H9 (cell line): ENCODE results near the gene VASP. TPM values are rescaled to one million over a fixed set of nuclear protein-coding genes. Genes with fewer than 3 reads are reported as not detected.

Experiments
- DNase-seq: peaks from one replicate; pipeline ENCODE4 v3.0.0-alpha.2; 2017
- H2AFZ ChIP-seq: one replicate; pipeline ENCODE4 v1.6.1; 2013; ENCODE audit warnings: mild to moderate bottlenecking, low read length, control low read depth, moderate library complexity
- H2AK5ac ChIP-seq: 2 replicates; pipeline ENCODE4 v1.6.1; 2013; ENCODE audit warnings: low read length, control low read depth, mixed read lengths; ENCODE audit not compliant: insufficient read length
- H2BK120ac ChIP-seq: one replicate; pipeline ENCODE4 v1.6.1; 2013; ENCODE audit warnings: low read depth, mild to moderate bottlenecking, low read length, control low read depth, inconsistent platforms; ENCODE audit not compliant: poor library complexity, severe bottlenecking
- H2BK12ac ChIP-seq: 2 replicates; pipeline ENCODE4 v1.6.1; 2013; ENCODE audit warnings: low read length, control low read depth, mixed read lengths, low read depth; ENCODE audit not compliant: insufficient read length
- H2BK15ac ChIP-seq: 2 replicates; pipeline ENCODE4 v1.6.1; 2013; ENCODE audit warnings: low read depth, low read length, control low read depth
- H2BK20ac ChIP-seq: one replicate; pipeline ENCODE4 v1.6.1; 2013; ENCODE audit warnings: low read depth, mild to moderate bottlenecking, low read length, control low read depth, inconsistent platforms; ENCODE audit not compliant: poor library complexity, severe bottlenecking
- H2BK5ac ChIP-seq: 2 replicates; pipeline ENCODE4 v1.6.1; 2013; ENCODE audit warnings: low read length, control low read depth, mixed read lengths; ENCODE audit not compliant: insufficient read length
- H3K14ac ChIP-seq: 2 replicates; pipeline ENCODE4 v1.6.1; 2013; ENCODE audit warnings: low read length, control low read depth; ENCODE audit not compliant: insufficient read depth
- H3K18ac ChIP-seq: 2 replicates; pipeline ENCODE4 v1.6.1; 2013; ENCODE audit warnings: low read depth, mild to moderate bottlenecking, mixed read lengths, low read length, control low read depth; ENCODE audit not compliant: insufficient read length
- H3K23ac ChIP-seq: 2 replicates; pipeline ENCODE4 v1.6.1; 2013; ENCODE audit warnings: low read length, control low read depth, mixed read lengths, low read depth; ENCODE audit not compliant: insufficient read length
- H3K23me2 ChIP-seq: 2 replicates; pipeline ENCODE4 v1.6.1; 2013; ENCODE audit warnings: low read depth, mild to moderate bottlenecking, mixed read lengths, low read length, control low read depth; ENCODE audit not compliant: insufficient read length, poor library complexity, severe bottlenecking
- H3K27ac ChIP-seq: 2 replicates; pipeline ENCODE4 v1.5.1; 2013; ENCODE audit warnings: low read length, control low read depth, mixed read lengths, low read depth; ENCODE audit not compliant: insufficient read length
- H3K27me3 ChIP-seq: 2 replicates; pipeline ENCODE4 v1.6.1; 2013; ENCODE audit warnings: low read length, control low read depth, inconsistent platforms; ENCODE audit not compliant: insufficient read depth
- H3K4ac ChIP-seq: 2 replicates; pipeline ENCODE4 v1.6.1; 2013; ENCODE audit warnings: low read depth, mild to moderate bottlenecking, control low read depth, inconsistent platforms, low read length, moderate library complexity
- H3K4me1 ChIP-seq: 2 replicates; pipeline ENCODE4 v1.6.1; 2013; ENCODE audit warnings: low read length, control low read depth, inconsistent platforms; ENCODE audit not compliant: insufficient read depth
- H3K4me2 ChIP-seq: 2 replicates; pipeline ENCODE4 v1.6.1; 2013; ENCODE audit warnings: low read length, control low read depth, mixed read lengths; ENCODE audit not compliant: insufficient read length, insufficient read depth
- H3K56ac ChIP-seq: 2 replicates; pipeline ENCODE4 v1.6.1; 2013; ENCODE audit warnings: low read depth, mild to moderate bottlenecking, mixed read lengths, low read length, control low read depth; ENCODE audit not compliant: insufficient read length
- H3K79me1 ChIP-seq: 2 replicates; pipeline ENCODE4 v1.6.1; 2013; ENCODE audit warnings: low read depth, mild to moderate bottlenecking, moderate library complexity, low read length, control low read depth, inconsistent platforms; ENCODE audit not compliant: insufficient read depth, poor library complexity, severe bottlenecking
- H3K79me2 ChIP-seq: 2 replicates; pipeline ENCODE4 v1.6.1; 2013; ENCODE audit warnings: low read length, control low read depth, inconsistent platforms; ENCODE audit not compliant: insufficient read depth
- H3K9ac ChIP-seq: 2 replicates; pipeline ENCODE4 v1.6.1; 2013; ENCODE audit warnings: low read length, control low read depth, mixed read lengths; ENCODE audit not compliant: insufficient read length; ENCODE audit errors: extremely low read depth
- H3K9me3 ChIP-seq: one replicate; pipeline ENCODE4 v1.6.1; 2013; ENCODE audit warnings: low read depth, low read length, inconsistent platforms; ENCODE audit not compliant: control insufficient read depth
- H3T11ph ChIP-seq: one replicate; pipeline ENCODE4 v1.6.1; 2013; ENCODE audit warnings: mild to moderate bottlenecking, low read length, control low read depth, inconsistent platforms
- H4K20me1 ChIP-seq: one replicate; pipeline ENCODE4 v1.6.1; 2013; ENCODE audit not compliant: control insufficient read depth, insufficient read length, insufficient read depth
- H4K5ac ChIP-seq: 2 replicates; pipeline ENCODE4 v1.6.1; 2013; ENCODE audit warnings: low read depth, mild to moderate bottlenecking, mixed read lengths, low read length, control low read depth; ENCODE audit not compliant: insufficient read length
- H4K8ac ChIP-seq: replicated peaks from 2 replicates; pipeline ENCODE4 v1.6.1; 2013; ENCODE audit warnings: low read length, control low read depth, mixed read lengths, low read depth; ENCODE audit not compliant: insufficient read length
- H4K91ac ChIP-seq: 2 replicates; pipeline ENCODE4 v1.6.1; 2013; ENCODE audit warnings: low read depth, mild to moderate bottlenecking, moderate library complexity, mixed read lengths, low read length, control low read depth; ENCODE audit not compliant: insufficient read length
- H3K27ac Mint-ChIP-seq, 3 experiments: 2 replicates in 2 of 3; 3 replicates in 1 of 3; pipeline ENCODE4 v1.8.0; 2020 to 2021; ENCODE audit warnings: mixed read lengths in 3 of 3, mild to moderate bottlenecking in 1 of 3, moderate library complexity in 1 of 3
- H3K27me3 Mint-ChIP-seq: 2 replicates; pipeline ENCODE4 v1.8.0; 2021; ENCODE audit warnings: low read depth, mild to moderate bottlenecking, moderate library complexity, mixed read lengths
- H3K36me3 Mint-ChIP-seq, 3 experiments: 2 replicates in 2 of 3; 3 replicates in 1 of 3; pipeline ENCODE4 v1.8.0; 2020 to 2021; ENCODE audit warnings: low read depth in 3 of 3, mixed read lengths in 3 of 3; ENCODE audit not compliant: insufficient read depth in 1 of 3
- H3K4me1 Mint-ChIP-seq, 2 experiments: 2 replicates each; pipeline ENCODE4 v1.8.0; 2020; ENCODE audit warnings: mixed read lengths in 2 of 2
- H3K4me3 Mint-ChIP-seq, 2 experiments: 2 replicates in 1 of 2; 3 replicates in 1 of 2; pipeline ENCODE4 v1.8.0; 2020 to 2021; ENCODE audit warnings: mild to moderate bottlenecking in 2 of 2, mixed read lengths in 2 of 2, moderate library complexity in 1 of 2
- H3K9me3 Mint-ChIP-seq, 2 experiments: 2 replicates in 1 of 2; 3 replicates in 1 of 2; pipeline ENCODE4 v1.8.0; 2020; ENCODE audit warnings: mild to moderate bottlenecking in 2 of 2, mixed read lengths in 2 of 2, moderate library complexity in 1 of 2
- CTCF ChIP-seq: fragments of 200-600 bp; sonication (generic); conservative IDR thresholded peaks from 3 replicates; pipeline ENCODE4 v1.8.0; 2021; ENCODE audit warnings: antibody characterized with exemption, mild to moderate bottlenecking
- WGBS: extraction: QIAGEN DNeasy Blood & Tissue Kit; methylation state at CpG from one replicate; pipeline ENCODE4 v1.1.7; 2013; ENCODE audit warnings: missing lambda C conversion rate, low lambda C conversion rate, mixed read lengths; ENCODE audit not compliant: insufficient read length; ENCODE audit errors: extremely low coverage; 5-methylcytosine and 5-hydroxymethylcytosine counted together
- total RNA-seq: library from RNA; stranded (reverse); gene quantifications from 2 replicates; pipeline ENCODE4 v1.2.1, GENCODE V29; 2021

VASP gene
- total RNA-seq, 1 experiment from 2014 or later, result 157 TPM

GRCh38 chr19:45502111-45502510 is 5.2 kb upstream of the VASP start:
- no peak overlapping the region for H4K5ac ChIP-seq
- no peak overlapping the region for H4K8ac ChIP-seq
- H3K36me3 Mint-ChIP-seq, result peaks cover 0 to 4% (median 0%) of the 10 kb centered on the region in 3 experiments; a peak in 2 of 7 replicates

More at GRCh38 chr19:45502111-45502510, 5.2 kb upstream of the VASP start:
- H3K27ac Mint-ChIP-seq, result no peak overlapping the region; a peak in 1 of 7 replicates
- no peak overlapping the region for H2BK20ac ChIP-seq
- H4K20me1 ChIP-seq, result no peaks in the 10 kb centered on the region
- no peak overlapping the region for H3K4me2 ChIP-seq
- peaks cover 4% of the 10 kb centered on the region; the same call in 1 of the 2 replicates for H3K4me1 ChIP-seq
- no peak overlapping the region for H2BK5ac ChIP-seq
- no peak overlapping the region for H2BK15ac ChIP-seq
- no peak overlapping the region for H2AFZ ChIP-seq
- H3K79me2 ChIP-seq, result no peaks in the 10 kb centered on the region
- DNase-seq, result no peak
- no peak overlapping the region for H3K18ac ChIP-seq
- H3K4ac ChIP-seq, result no peak overlapping the region
- no peak for TF ChIP-seq CTCF
- H3K9me3 Mint-ChIP-seq, result no peaks in the 10 kb centered on the region; a peak in 3 of 5 replicates
- no CpG with 5 or more reads among the region's 5 CpGs for WGBS
- H2BK12ac ChIP-seq, result no peak overlapping the region
- no peak overlapping the region for H3K14ac ChIP-seq
- H3K79me1 ChIP-seq, result no peaks in the 10 kb centered on the region
- peaks cover 32 to 51% of the 10 kb centered on the region in 2 experiments for H3K4me1 Mint-ChIP-seq
- no peaks in the 10 kb centered on the region; the same call in 1 of the 2 replicates for H3K27me3 ChIP-seq
- H3K4me3 Mint-ChIP-seq, result no peak overlapping the region
- H3K9me3 ChIP-seq, result no peaks in the 10 kb centered on the region
- H2BK120ac ChIP-seq, result no peak overlapping the region
- H3K27ac ChIP-seq, result no peak overlapping the region
- H4K91ac ChIP-seq, result no peak overlapping the region
- no peak overlapping the region for H3K23ac ChIP-seq
- H3K23me2 ChIP-seq, result peaks cover 17% of the 10 kb centered on the region
- H3K27me3 Mint-ChIP-seq, result peaks cover 26% of the 10 kb centered on the region
- H3K56ac ChIP-seq, result no peak overlapping the region
- no peak overlapping the region for H3K9ac ChIP-seq
- no peak overlapping the region for H3T11ph ChIP-seq
- H2AK5ac ChIP-seq, result no peak overlapping the region
